Stimulated activated CD4-positive, alpha-beta T cell treated with anti-CD3 and anti-CD28 coated beads, TNF-alpha, amount 100 ng/mL, for 1 hour (primary cell): ENCODE results near the gene RPS6KA6.

Source experiments
- DNase-seq, 3 donors: peaks; one replicate each; pipeline ENCODE4 v3.0.0-alpha.2; 2020; ENCODE audit warnings: low read depth in 3 of 3, low spot score in 1 of 3

The RPS6KA6 gene

DNA sequence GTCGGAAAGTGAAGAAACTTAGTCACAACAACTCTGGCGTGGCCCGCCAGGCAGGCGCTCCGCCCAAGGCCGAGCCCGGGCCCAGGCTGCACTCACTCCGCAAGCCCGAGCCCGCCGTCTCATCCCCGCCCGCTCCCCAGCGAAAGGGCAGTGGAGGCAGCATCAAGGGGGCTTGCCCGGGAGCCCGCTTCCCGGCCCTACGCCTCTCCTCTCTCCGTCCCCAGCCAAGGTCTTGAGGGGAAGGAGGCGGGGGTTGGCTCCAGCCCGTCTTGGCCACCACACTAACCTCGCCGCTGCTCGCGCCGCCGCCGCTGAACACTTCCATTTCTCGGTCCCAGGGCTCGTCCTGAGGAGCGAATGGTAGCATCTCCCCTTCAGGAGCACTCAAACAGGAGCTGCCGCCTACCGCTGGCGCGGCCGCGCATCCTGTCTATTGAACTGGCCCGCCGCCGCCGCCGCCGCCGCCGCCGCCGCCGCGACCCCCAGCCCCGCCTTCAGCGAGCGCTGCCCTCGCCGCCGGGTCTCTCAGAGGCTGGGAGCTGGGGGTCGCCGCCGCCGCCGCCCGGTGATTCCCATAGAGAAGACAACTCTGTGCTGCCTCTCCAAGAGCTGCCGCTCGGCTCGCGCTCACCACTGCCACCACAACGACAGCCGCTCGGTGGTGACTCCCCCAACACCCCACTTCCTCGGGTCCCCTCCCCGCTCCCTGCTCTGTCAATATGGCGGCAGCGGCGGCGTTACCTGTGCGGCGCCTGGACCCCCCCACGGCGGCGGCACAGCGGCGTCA, at the start of gene RPS6KA6:
TSS of gene RPS6KA6 (minus strand) at position 667 of the 787 bp plus-strand sequence. CDS start at position 367, 300 bp downstream.
- DNase-seq = no peak

DNA sequence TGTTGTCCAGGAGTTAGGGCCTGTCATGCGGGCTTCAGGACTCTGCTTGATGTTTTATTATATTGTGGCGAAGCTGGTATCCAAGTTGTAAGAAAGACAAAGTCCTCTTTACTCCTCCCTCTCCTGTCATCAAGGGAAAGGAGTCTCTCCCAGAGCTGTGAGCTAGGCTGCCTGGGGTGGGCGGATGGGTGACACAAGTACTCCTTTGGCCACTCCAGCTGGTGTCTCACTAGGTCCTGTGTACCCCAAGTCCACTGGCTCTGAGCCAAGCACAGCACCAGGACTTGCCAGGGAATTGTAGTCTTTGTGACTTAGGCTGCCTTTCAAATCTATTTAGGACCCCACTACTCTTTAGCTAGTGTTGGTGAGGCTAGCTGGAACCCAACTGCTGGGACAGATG, 36.7 kb upstream of the RPS6KA6 start:
- no peak for DNase-seq

DNA sequence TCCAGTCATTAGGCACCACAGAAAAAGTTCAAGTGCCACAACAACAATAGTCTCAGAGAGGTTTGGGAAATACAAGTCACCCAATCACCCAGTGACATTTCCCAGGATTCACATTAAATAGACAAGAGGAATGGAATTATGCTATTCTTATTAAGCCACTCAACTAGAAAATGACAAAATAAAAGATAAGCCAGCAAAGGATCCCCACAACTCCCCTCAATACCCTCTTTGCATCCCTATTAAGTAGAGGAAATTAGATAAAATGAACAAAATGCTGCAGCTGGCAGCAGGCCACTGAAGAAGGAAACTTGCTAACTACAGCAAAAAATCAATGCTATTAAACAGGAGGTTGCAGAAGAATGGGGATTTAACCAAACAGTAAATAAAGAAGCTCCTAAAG, 35.3 kb upstream of the RPS6KA6 start:
- DNase-seq = no peak

DNA sequence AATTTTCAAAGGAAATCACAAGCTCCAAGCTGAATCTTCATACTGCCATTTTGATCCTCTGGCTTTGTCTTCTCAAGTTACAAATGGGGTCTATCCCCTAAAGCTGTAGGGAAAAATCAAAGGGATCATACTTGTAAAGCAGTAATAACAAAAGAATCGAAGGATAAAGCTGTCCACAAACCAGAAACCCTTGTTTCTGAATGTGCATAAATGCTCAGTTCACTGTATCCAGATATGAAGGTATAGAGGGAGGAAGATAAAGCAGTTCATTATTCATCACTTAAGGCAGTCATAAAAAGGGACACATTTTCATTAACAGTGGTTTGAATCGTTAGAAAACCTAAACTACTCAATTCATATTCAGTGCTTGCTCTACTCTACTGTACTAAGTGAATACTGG, 33.2 kb upstream of the RPS6KA6 start:
- DNase-seq = no peak

DNA sequence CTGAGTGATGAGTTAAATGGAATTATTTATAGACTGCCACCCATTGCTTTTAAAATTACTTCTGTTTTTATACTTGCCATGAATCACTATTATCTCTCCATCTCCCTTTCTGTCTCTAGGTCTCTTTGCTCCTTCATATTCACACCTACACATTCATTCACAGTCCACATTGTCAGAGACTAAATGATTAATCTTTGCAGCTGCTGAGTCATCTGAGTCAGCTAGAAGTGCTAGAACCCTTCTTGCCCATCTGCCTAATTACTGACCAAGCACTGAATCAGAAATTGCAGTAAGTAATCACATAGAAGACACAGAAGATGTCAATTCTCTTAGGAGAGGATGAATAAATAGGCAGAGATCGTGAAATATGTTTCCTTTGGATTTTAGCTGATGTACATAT, 31.6 kb upstream of the RPS6KA6 start:
- DNase-seq = no peak

DNA sequence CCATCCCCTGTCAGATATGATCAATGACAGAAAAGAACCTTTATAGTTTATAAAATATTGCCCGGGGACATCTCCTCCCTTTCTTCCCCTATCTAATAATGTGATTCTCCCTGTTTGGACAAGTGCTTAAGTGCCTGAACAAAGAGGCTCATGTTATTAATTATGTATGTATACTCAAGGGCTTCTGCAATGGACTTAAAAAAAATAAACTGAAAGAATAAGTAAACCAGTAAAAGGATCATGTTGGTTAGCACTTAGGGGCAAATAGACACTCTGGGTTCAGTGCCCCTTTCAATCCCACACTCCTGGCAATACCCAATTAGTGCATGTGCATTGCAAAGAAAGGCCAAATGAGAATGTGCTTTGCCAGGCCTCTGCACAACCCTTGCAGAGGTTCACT, 30.7 kb upstream of the RPS6KA6 start:
- DNase-seq = no peak

DNA sequence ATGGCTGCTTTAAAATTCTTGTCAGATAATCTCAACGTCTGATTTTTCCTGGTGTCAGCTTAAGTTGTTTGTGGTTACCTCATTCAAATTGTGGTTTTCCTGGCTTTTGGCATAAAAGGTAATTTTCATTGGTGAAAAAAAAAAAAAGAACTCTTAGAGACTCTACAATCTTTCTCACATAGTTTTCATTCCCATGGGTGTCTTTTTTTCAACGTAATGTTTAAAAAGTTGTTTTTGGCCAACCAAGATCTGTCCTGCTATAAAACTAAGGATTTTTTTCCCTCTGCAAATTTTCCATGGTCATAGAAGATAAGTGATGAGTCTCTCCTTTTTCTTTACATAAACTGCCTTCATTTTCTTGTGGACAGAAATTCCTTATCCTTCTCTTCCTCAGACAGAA, 28.9 kb upstream of the RPS6KA6 start:
- no peak for DNase-seq

DNA sequence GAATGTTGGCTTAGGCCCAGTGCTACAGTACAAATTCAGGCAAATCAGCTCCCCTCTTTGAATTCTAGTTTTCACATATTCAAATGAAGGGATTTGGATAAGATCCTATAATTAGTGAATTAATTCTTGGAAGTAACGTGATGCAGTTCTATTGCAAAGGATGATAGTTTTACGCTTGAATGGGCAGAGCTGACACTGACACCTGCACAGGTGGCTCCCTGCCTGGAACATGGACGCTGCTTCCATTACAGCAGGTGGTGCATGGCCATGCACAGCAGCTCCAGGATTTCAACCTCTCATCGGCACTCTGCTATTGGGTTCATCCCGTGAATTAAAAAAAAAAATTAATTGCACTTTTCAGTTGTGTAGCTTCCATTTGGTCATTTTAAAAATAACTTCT, 28.4 kb upstream of the RPS6KA6 start:
- DNase-seq = no peak

DNA sequence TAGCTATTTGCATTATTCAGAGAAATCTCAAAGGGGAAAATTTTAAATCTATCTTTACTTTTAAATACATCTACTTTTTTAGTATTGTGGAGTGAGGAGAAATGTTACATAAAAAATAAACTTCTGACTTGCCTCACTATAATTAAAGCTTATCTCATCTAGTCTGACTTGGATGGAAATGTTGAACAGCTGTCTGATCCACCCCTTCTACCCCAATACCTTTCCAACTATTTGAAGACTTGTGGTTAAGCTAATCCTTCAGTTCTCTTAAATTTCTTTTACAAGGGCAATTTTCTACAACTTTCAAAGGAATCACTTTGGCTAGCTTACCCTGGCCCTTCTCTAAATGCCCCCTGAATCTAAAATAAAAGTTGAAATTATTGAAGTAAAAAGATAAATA, 17.3 kb upstream of the RPS6KA6 start:
- no peak for DNase-seq

DNA sequence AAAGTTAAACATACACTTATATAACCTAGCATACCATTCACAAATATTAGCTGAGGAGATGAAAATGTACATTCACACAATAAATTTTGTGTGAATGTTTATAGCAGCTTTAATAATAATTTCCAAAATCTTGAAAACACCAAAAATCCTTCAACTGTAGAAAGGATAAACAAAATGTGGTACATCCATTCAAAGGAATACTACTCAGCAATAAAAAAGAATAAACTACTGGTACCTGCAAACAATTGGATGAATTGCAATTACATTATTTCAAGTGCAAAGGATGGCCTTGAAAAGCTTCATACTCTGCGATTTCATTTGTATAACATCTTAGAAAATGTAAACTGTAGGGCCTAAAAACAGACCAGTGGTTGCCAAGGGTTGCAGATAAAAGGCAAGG, 11.7 kb upstream of the RPS6KA6 start:
- no peak for DNase-seq

DNA sequence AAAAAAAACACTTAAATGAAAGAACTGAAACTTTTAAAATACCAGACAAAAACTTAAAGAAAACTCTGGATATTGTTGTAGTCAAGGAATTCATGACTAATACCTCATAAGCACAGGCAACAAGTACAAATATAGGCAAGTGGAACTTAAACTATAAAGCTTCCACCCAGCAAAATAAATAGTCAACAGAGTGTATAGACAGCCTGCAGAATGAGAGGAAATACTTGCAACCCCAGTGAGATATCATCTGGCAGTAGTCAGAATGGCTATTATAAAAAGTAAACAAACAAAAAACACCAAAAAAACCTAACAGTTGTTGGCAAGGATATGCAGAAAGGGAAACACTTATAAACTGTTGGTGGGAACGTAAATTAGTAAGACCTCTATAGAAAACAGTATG, 9.6 kb upstream of the RPS6KA6 start:
- no peak for DNase-seq

DNA sequence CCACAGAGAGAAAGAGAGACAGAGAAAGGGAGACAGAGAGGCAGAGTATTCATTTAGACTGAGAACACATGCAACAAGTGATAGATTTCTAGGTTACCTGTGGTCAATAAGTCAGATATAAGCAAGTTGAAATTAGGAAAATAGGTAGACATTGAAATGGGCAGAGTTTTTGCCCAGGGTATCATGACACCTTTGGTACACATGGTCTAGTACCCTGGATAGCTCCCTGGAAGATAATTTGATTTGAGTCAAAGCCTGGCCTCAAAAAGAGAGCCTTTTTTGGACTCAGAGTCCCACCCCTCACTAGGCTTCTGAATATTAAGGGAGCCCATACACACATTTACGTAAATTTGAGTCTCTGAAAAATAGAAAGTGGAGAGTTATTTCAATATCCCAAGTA, 4.0 kb upstream of the RPS6KA6 start:
- DNase-seq = no peak

DNA sequence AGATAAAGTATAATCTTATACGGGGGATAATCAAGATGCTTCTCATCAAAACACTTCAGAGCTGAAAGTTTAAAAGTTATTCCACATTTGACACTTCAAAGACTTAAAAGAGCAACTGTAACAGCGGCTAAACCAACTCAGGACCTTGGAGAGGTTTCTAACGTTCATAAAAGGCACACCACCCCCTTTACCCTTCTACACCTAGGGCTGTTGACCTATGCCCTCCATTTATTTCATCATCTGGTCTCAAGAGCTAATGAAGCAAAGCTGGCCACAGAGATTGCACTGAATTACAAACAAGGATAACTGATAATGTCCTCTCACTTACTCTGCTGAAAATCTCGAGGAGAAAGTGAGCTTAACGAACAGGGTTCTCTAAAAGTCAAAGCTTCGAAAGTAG, 1.1 kb upstream of the RPS6KA6 start:
- no peak for DNase-seq

DNA sequence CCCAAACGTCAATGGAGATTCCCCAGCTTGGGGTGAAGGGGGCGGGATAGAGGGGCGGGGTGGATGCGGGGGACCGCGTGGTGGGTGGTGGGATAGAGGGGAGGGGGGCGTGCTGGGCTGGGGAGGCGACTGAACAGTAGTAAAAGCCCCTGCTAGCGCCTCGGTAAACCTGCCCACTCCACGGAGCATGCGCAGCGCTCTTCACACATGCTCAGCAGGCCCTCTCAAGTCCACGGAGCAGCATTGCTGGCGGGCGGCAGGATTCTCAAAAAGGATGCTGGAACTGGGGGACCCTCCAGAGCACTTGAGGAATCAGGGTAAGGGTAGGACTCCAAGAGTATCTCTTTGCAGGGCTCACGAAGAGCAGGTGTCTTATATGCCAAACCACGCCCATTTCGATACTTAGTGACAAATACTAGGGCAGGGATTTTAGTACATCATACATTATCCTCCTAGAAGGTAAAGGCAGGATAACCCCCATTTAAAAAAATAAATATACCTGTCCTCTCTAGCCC, 378 bp upstream of the RPS6KA6 start:
- no peak for DNase-seq

DNA sequence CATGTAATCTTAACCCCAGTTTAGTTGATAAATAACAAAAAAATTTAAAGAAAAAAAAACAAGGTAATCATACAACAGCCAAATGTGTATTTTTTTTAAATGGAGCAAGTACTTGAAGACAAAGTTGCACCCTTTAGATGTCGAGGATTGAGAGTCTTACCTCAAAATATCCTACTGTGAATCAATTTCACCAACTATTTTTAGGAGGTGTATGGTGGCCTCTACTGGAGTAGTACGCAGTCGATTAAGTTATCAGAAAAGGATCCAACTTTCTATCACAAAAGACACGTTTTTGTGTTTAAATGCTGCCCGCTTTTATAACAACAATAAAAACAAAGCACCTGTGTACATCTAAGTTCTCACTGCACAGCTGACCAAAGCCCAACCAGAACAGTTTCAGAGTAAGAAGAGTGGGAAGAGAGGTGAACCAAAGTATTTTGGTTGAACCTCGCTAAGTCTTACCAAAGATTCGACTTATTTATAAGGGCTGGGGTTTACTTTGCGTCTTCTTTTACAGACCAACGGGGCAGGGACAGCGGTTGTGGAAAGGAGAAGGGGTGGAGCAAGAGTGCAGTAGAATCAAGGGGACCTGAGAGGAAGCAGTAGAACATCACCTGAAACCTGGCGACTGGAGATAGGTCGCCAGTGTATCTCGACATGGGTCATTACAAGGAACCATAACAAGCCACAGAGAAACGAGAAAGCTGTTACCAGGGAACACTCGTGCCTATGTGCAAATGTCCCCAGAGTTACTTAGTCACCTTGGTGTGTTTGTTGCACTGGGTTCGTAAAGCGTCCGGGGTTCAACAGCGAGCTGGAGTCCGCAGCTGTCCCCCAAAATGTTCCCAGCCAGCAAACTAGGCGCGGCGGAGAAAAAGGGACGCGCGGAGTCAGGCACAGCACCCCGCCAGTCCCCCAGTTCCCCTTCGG, 1.1 kb downstream of the RPS6KA6 start:
- DNase-seq = no peak

DNA sequence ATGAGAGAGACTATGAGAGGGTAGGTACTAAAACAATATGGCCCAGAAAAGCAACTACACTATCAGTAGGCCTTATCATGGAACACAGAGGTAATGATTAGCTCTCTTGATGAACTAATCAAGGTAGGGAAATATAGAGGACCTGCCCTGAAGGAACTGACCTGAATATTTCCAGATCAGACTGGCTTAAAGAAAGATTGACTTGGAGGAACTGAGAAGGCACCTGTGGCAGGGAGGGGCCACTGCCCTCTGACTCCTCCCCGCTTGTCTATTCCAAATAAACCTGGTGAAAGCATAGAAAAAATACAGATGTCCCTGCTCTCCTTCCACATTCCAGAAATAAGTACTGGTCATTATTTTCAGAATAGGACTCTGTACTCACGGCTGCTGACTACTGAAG, 5.5 kb downstream of the RPS6KA6 start:
- DNase-seq = no peak

DNA sequence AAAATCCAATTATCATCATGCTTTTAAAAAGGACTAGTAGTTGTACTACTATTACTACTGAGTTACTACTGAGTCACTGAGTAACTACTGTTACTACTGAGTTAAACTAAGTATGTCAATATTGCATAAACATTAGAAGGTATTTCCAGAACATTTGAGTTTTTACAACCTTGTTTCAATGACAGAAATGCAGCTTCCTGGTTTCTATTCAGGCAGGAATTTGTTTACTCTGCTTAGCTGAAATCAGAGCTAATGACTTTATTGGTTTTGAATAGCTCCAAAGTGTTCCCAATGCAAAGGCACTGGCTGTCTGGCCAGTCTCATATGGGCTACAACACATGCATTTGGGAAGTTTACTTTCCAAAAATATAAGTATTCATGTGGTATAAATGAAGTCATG, 12.0 kb downstream of the RPS6KA6 start:
- DNase-seq = no peak

DNA sequence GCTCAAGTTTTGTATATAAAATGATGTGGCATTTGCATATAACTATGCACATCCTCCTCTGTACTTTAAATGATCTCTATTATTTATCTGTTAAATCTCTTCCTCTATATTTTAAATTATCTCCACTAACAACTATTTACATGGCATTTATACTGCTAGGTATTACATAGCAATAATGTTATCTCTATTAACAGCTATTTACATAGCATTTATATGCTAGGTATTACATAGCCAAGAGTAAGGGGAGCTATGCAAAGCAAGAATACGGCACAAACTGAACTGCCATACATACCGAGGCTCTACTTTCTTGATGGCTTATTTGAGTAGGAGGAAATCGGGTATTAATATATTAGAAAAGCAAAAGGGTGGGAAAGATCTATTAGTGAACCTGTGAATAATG, 12.7 kb downstream of the RPS6KA6 start:
- no peak for DNase-seq

DNA sequence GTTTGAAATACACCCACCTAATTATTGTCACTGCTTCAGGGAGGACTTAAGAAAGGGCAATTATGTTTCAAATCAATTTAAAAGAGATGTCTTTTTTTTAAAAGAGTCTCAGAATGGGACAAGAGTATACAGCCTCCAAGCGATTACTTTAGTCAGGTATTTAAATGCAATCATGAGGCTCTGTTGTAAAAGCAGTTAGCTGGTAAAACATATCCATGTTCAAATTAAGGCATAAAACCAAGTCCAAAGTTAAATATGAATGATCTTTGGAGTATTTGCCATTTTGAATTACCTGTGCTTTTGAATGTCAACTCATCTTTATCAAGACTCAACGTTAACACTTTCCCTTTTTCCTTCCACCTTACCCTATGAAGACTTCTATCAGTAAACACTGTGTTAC, 13.7 kb downstream of the RPS6KA6 start:
- DNase-seq = no peak

DNA sequence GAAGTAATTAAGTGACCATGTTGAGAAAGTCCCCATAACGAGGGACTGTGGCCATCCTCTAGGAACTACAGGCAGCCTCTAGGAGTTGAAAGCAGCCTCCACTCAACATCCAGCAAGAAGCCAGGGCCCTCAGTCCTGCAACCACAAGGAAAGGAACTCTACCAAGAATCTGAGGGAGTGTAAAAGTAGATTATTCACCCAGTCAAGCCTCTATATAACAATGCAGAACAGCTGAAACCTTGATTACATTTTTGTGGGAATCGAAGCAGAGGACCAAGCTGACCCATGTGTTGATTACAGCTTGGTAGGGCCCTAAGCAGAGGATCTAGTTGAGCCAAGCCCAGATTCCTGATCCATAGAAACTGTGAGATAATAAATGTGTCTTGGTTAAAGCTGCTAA, 17.1 kb downstream of the RPS6KA6 start:
- DNase-seq = no peak

DNA sequence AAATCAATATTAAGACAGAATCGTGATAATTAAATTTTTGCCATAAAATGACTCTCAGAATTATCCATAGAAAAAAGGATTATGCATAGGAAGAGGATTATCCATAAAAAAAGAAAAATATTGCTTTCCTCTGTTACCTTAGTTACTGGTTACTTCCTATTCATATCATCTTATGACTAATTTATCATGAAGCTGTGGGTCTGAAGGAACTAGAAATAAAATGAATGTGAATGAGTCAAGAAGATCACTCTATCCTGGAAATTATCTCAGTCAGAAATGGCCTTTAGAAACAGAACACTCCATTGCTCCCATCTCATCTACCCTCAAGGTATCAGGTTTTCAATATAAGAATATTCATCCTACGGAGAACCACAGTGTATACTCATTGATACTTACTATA, 19.4 kb downstream of the RPS6KA6 start:
- DNase-seq = no peak

DNA sequence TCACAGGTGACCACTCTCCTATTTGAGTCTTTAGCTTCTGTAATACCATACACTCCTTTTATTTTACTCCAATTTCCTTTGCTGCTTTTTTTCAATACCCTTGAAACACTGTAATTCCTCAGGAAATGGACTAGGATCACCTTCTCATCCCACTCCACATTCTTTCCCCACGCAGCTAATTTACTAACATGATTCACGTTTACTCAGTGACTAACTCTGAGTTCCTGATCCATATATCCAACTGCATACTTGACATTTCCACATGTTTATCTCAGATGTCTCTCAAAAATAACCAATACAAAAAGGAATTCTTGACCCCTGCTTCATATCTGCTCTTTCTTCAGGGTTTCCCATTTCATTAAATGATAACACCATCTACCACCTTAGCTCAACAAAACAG, 19.9 kb downstream of the RPS6KA6 start:
- DNase-seq = no peak
